K562 (cell line): ENCODE results near the gene A1BG. TPM values are rescaled to one million over a fixed set of nuclear protein-coding genes. Genes with fewer than 3 reads are reported as not detected.

Source experiments
- BMI1 ChIP-seq: fragments of 150-350 bp; IDR thresholded peaks from 2 replicates; pipeline ENCODE4 v1.6.1; 2014; ENCODE audit warnings: low read length
- CBX5 ChIP-seq: IDR thresholded peaks from 2 replicates; pipeline ENCODE4 v1.6.1; 2014; ENCODE audit warnings: low read depth, borderline replicate concordance
- GTF2E2 ChIP-seq: fragments of 200-800 bp; sonication (Bioruptor generic); IDR thresholded peaks from 2 replicates; pipeline ENCODE4 v1.6.1; 2016; ENCODE audit warnings: missing genetic modification characterization, missing compliant biosample characterization
- HMGN3 ChIP-seq: IDR thresholded peaks from 2 replicates; pipeline ENCODE4 v1.6.1; 2011; ENCODE audit warnings: borderline replicate concordance, low read depth, mild to moderate bottlenecking, mixed read lengths, low read length; ENCODE audit not compliant: insufficient read length; ENCODE audit errors: extremely low read depth
- ILF3 ChIP-seq: fragments of 450-650 bp; IDR thresholded peaks from 2 replicates; pipeline ENCODE4 v1.6.1; 2018; ENCODE audit warnings: antibody characterized with exemption, mild to moderate bottlenecking, moderate library complexity, borderline replicate concordance
- LEF1 ChIP-seq: fragments of 450-650 bp; IDR thresholded peaks from 2 replicates; pipeline ENCODE4 v1.6.1; 2016; ENCODE audit warnings: mild to moderate bottlenecking
- MAFK ChIP-seq: IDR thresholded peaks from 2 replicates; pipeline ENCODE4 v1.6.1; 2011; ENCODE audit warnings: low read length, improper control_type of control experiment
- PURB ChIP-seq: sonication (generic); formaldehyde crosslinking; IDR thresholded peaks from 2 replicates; pipeline ENCODE4 v1.9.0; 2021; ENCODE audit warnings: low read depth, mild to moderate bottlenecking, missing genetic modification reagents
- ZNF75A ChIP-seq: fragments of 450-650 bp; formaldehyde crosslinking; IDR thresholded peaks from 2 replicates; pipeline ENCODE4 v1.4.0; 2020; ENCODE audit warnings: mild to moderate bottlenecking
- polyA plus RNA-seq, 8 experiments: library from polyadenylated mRNA; depleted of rRNA in 4 of 8; stranded (reverse) in 5 of 8; unstranded in 3 of 8; fragments of >200 nt; fragmentation: Nextera tagmentation in 2 of 8; fragmentation: Illumina TruSeq in 1 of 8; extraction: Ambion mirVana in 2 of 8; extraction: Trizol in 1 of 8; gene quantifications; 2 replicates each; pipeline versions ENCODE4 v1.2.1 to v1.2.3, GENCODE V29; 2011 to 2014; ENCODE audit warnings: inconsistent platforms in 1 of 8, missing spikeins in 1 of 8
- total RNA-seq, 7 experiments: library from RNA; depleted of rRNA in 6 of 7; stranded (reverse); fragments of >200 nt in 6 of 7; fragmentation: Illumina TruSeq in 2 of 7; extraction: Trizol in 2 of 7; gene quantifications; 2 replicates each; pipeline versions ENCODE4 v1.2.1 to v1.2.3, GENCODE V29; 2011 to 2021; ENCODE audit warnings: low replicate concordance in 1 of 7
- TF ChIP-seq, protein P1 (sequence below): fragments of 450-650 bp; formaldehyde crosslinking; IDR thresholded peaks from 2 replicates; pipeline ENCODE4 v1.4.0; 2022; ENCODE audit warnings: missing genetic modification characterization
- TF ChIP-seq, protein P2 (sequence below): fragments of 250-450 bp; sonication (Bioruptor Pico); IDR thresholded peaks from 2 replicates; pipeline ENCODE4 v1.5.0; 2022; ENCODE audit warnings: mild to moderate bottlenecking
- TF ChIP-seq, protein P3 (sequence below): fragments of 200-800 bp; sonication (Bioruptor generic); IDR thresholded peaks from 2 replicates; pipeline ENCODE4 v1.6.1; 2017; ENCODE audit warnings: missing genetic modification characterization, missing compliant biosample characterization
- TF ChIP-seq, protein P4 (sequence below), 2 experiments: fragments of 250-450 bp in 1 of 2; fragments of 450-650 bp in 1 of 2; sonication (Bioruptor Pico) in 1 of 2; IDR thresholded peaks; 2 replicates each; pipeline versions ENCODE4 v1.6.1 to v1.8.0; 2016 to 2021; ENCODE audit warnings: mild to moderate bottlenecking in 2 of 2, moderate library complexity in 2 of 2, missing compliant biosample characterization in 1 of 2, missing genetic modification characterization in 1 of 2
- TF ChIP-seq, protein P5 (sequence below), 2 experiments: fragments of 450-650 bp; IDR thresholded peaks; 2 replicates each; pipeline ENCODE4 v1.6.1; 2018; ENCODE audit warnings: mild to moderate bottlenecking in 2 of 2, low read depth in 1 of 2; ENCODE audit not compliant: partially characterized antibody in 2 of 2
- TF ChIP-seq, protein P6 (sequence below): fragments of 450-650 bp; formaldehyde crosslinking; IDR thresholded peaks from 2 replicates; pipeline ENCODE4 v1.4.0; 2022; ENCODE audit warnings: missing genetic modification characterization

A1BG gene
- total and polyA plus RNA-seq, 9 of the 15 experiments (the other 6 are each of a cell fraction or from before 2014, with no cell fraction given): 0.10 to 19.8 (median 2.6) TPM

DNA sequence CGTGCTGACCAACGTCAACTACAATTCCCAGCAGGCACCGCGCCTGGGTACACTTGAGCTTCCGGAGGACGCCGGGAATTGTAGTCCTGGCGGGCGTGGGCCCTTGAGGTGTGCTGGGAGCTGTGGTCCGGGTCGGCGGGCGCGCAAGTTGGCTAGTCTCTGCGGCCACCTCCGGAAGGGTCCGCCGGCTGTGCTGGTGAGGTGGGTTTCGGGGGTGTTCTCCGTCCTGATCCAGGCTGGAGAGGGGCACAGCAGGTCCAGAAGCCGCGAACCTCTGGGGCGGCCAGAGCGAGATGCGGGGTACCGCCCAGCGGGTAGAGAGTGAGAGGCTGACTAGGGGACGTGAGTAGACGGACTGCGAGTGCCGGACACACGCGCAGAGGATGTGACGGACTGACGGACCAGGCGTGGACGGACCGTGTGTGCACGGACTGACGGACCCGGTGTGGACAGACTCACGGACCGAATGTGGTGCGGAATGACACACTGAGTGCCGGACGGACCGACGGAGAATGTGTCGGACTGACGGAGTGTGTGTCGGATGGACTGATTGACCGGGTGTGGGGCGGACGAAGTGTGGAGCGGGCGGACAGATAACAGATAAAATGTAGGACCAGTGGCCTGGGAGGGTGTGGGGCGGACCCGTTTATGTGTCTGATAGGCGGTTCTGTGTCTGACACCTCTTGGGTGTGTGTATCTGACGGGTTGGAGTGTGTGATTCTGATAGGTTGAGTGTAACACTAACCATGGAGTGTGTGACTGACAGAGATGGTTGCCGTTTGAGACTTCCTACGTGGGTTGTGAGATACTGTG is 26.2 kb downstream of the A1BG start, which contains the start of gene ZSCAN22 (continued):
- TF ChIP-seq CBX5 (peak; percentile 76; the same call in 1 of the 2 replicates), PURB (no peak), BMI1 (no peak), ILF3 (no peak), MAFK (no peak), LEF1 (no peak; the same call in 1 of the 2 replicates), ZNF75A (CRISPR knock-in tag) (no peak), GTF2E2 (peak; percentile 93), HMGN3 (no peak)
- TF ChIP-seq, protein P1, sequence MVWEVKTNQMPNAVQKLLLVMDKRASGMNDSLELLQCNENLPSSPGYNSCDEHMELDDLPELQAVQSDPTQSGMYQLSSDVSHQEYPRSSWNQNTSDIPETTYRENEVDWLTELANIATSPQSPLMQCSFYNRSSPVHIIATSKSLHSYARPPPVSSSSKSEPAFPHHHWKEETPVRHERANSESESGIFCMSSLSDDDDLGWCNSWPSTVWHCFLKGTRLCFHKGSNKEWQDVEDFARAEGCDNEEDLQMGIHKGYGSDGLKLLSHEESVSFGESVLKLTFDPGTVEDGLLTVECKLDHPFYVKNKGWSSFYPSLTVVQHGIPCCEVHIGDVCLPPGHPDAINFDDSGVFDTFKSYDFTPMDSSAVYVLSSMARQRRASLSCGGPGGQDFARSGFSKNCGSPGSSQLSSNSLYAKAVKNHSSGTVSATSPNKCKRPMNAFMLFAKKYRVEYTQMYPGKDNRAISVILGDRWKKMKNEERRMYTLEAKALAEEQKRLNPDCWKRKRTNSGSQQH (CRISPR knock-in tag): no peak
- TF ChIP-seq, protein P2, sequence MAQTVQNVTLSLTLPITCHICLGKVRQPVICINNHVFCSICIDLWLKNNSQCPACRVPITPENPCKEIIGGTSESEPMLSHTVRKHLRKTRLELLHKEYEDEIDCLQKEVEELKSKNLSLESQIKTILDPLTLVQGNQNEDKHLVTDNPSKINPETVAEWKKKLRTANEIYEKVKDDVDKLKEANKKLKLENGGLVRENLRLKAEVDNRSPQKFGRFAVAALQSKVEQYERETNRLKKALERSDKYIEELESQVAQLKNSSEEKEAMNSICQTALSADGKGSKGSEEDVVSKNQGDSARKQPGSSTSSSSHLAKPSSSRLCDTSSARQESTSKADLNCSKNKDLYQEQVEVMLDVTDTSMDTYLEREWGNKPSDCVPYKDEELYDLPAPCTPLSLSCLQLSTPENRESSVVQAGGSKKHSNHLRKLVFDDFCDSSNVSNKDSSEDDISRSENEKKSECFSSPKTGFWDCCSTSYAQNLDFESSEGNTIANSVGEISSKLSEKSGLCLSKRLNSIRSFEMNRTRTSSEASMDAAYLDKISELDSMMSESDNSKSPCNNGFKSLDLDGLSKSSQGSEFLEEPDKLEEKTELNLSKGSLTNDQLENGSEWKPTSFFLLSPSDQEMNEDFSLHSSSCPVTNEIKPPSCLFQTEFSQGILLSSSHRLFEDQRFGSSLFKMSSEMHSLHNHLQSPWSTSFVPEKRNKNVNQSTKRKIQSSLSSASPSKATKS (CRISPR knock-in tag): no peak
- TF ChIP-seq, protein P3, sequence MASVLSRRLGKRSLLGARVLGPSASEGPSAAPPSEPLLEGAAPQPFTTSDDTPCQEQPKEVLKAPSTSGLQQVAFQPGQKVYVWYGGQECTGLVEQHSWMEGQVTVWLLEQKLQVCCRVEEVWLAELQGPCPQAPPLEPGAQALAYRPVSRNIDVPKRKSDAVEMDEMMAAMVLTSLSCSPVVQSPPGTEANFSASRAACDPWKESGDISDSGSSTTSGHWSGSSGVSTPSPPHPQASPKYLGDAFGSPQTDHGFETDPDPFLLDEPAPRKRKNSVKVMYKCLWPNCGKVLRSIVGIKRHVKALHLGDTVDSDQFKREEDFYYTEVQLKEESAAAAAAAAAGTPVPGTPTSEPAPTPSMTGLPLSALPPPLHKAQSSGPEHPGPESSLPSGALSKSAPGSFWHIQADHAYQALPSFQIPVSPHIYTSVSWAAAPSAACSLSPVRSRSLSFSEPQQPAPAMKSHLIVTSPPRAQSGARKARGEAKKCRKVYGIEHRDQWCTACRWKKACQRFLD (CRISPR knock-in tag): no peak; the same call in 1 of the 2 replicates
- TF ChIP-seq, protein P4, sequence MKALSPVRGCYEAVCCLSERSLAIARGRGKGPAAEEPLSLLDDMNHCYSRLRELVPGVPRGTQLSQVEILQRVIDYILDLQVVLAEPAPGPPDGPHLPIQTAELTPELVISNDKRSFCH (CRISPR knock-in tag; IDR thresholded peaks at IDR 0.05): no peak
- TF ChIP-seq, protein P4 (tag; IDR thresholded peaks at IDR 0.05): peak; percentile 92; the same call in 1 of the 2 replicates
- TF ChIP-seq, protein P5, sequence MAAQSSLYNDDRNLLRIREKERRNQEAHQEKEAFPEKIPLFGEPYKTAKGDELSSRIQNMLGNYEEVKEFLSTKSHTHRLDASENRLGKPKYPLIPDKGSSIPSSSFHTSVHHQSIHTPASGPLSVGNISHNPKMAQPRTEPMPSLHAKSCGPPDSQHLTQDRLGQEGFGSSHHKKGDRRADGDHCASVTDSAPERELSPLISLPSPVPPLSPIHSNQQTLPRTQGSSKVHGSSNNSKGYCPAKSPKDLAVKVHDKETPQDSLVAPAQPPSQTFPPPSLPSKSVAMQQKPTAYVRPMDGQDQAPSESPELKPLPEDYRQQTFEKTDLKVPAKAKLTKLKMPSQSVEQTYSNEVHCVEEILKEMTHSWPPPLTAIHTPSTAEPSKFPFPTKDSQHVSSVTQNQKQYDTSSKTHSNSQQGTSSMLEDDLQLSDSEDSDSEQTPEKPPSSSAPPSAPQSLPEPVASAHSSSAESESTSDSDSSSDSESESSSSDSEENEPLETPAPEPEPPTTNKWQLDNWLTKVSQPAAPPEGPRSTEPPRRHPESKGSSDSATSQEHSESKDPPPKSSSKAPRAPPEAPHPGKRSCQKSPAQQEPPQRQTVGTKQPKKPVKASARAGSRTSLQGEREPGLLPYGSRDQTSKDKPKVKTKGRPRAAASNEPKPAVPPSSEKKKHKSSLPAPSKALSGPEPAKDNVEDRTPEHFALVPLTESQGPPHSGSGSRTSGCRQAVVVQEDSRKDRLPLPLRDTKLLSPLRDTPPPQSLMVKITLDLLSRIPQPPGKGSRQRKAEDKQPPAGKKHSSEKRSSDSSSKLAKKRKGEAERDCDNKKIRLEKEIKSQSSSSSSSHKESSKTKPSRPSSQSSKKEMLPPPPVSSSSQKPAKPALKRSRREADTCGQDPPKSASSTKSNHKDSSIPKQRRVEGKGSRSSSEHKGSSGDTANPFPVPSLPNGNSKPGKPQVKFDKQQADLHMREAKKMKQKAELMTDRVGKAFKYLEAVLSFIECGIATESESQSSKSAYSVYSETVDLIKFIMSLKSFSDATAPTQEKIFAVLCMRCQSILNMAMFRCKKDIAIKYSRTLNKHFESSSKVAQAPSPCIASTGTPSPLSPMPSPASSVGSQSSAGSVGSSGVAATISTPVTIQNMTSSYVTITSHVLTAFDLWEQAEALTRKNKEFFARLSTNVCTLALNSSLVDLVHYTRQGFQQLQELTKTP (IDR thresholded peaks at IDR 0.05; ENCODE audit: low read depth in 1 of 2, partially characterized antibody in 2 of 2): peak; percentile 76 to 98
- TF ChIP-seq, protein P6, sequence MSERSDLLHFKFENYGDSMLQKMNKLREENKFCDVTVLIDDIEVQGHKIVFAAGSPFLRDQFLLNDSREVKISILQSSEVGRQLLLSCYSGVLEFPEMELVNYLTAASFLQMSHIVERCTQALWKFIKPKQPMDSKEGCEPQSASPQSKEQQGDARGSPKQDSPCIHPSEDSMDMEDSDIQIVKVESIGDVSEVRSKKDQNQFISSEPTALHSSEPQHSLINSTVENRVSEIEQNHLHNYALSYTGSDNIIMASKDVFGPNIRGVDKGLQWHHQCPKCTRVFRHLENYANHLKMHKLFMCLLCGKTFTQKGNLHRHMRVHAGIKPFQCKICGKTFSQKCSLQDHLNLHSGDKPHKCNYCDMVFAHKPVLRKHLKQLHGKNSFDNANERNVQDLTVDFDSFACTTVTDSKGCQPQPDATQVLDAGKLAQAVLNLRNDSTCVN (CRISPR knock-in tag): no peak
